CD4-positive, alpha-beta T cell treated with Interleukin-10 for 1 hour (primary cell): Measurements from ENCODE around the gene SRP68.

Experiments
- DNase-seq: peaks from one replicate; pipeline ENCODE4 v3.0.0-alpha.2; 2020

The SRP68 gene

GRCh38 chr17:76072148-76072858, at the start of gene SRP68:
Gene SRP68 (minus strand): TSS chr17:76072517. CDS start chr17:76072491, 26 bp downstream.
- peak; percentile 87 for DNase-seq

- no peak for DNase-seq
Measured at GRCh38 chr17:76121932-76122430, 49.7 kb upstream of the SRP68 start.

GRCh38 chr17:76120658-76121008, 48.3 kb upstream of the SRP68 start:
- no peak for DNase-seq

GRCh38 chr17:76119409-76120371, 47.4 kb upstream of the SRP68 start:
- DNase-seq: no peak

GRCh38 chr17:76115138-76115754, 42.9 kb upstream of the SRP68 start:
- DNase-seq: no peak

- DNase-seq: no peak
Measured at GRCh38 chr17:76111956-76112355, 39.6 kb upstream of the SRP68 start.

GRCh38 chr17:76107509-76107908, 35.2 kb upstream of the SRP68 start:
- peak; percentile 44 for DNase-seq

- DNase-seq: no peak
Measured at GRCh38 chr17:76106703-76107102, 34.4 kb upstream of the SRP68 start.

- DNase-seq: no peak
Measured at GRCh38 chr17:76104896-76105231, 32.5 kb upstream of the SRP68 start.

- no peak for DNase-seq
Measured at GRCh38 chr17:76104140-76104895, 32.0 kb upstream of the SRP68 start.

GRCh38 chr17:76103274-76104139, 31.2 kb upstream of the SRP68 start, which contains the start of gene EXOC7:
Gene EXOC7 (minus strand): TSS chr17:76103787. CDS start chr17:76103692, 95 bp downstream.
- DNase-seq: peak; percentile 94

- no peak for DNase-seq
Measured at GRCh38 chr17:76102944-76103273, 30.6 kb upstream of the SRP68 start.

GRCh38 chr17:76097716-76098295, 25.5 kb upstream of the SRP68 start:
- no peak for DNase-seq

- DNase-seq: no peak
Measured at GRCh38 chr17:76095943-76096342, 23.6 kb upstream of the SRP68 start.

- DNase-seq: no peak
Measured at GRCh38 chr17:76094046-76094445, 21.7 kb upstream of the SRP68 start.

- DNase-seq: no peak
Measured at GRCh38 chr17:76092526-76093413, 20.5 kb upstream of the SRP68 start.

- DNase-seq: peak; percentile 36
Measured at GRCh38 chr17:76091526-76092286, 19.4 kb upstream of the SRP68 start.

- no peak for DNase-seq
Measured at GRCh38 chr17:76090517-76091129, 18.3 kb upstream of the SRP68 start.
